ENCODE data around the gene NFATC4. TPM values are rescaled to one million over a fixed set of nuclear protein-coding genes. Genes with fewer than 3 reads are reported as not detected.
"Not testable (repeated sequence)": the region's sequence is repeated elsewhere in the genome, so short reads cannot be mapped to it uniquely, and the experiment has no call there.

Gene NFATC4
- 78.9 TPM for total RNA-seq

DNA sequence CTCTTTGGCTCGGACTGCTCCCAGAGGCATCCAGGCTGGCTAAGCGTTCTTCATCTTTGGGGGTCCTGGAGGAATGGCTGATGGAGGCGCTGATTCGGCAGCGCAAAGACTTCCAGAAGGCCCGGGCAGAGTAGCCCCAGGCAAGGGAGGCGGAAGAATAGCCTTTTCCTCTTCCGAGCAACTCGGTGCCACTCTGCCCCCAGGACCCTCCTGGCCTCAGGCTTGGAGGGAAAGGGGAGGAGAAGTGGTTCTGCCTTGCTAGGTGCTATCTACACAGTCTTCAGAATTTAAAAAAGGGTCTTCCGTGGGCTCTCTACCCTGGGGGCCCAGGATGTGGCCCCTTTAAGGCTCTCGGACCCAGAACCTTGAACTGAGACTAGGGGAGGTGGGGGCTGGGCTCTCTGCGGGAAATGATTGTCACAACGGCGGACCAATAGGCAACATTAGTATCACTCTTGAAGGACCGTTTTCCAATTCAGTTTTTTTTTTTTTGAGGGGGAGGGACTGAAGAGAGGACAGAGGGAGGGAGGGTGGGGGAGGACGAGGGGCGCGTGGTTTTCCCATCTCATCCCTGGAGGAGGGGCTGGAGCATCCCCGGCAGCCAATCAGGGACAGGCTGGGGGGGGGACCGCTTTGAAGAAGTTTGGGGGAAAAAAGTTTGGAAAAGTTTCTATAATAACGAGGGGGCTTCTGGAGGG is at the start of gene NFATC4:
NFATC4 (plus strand) TSS at position 671 of the 698 bp plus-strand sequence. CDS start 157 bp downstream, outside the sequence.
- ATAC-seq = peak; percentile 75
- peak; percentile 87 for DNase-seq (ENCODE audit: low spot score)
- intact Hi-C loops (cut with DNase I) = loop anchor here (5.0 kb wide), 1 partner anchor 65 kb away; no protein-coding TSS in a partner anchor

DNA sequence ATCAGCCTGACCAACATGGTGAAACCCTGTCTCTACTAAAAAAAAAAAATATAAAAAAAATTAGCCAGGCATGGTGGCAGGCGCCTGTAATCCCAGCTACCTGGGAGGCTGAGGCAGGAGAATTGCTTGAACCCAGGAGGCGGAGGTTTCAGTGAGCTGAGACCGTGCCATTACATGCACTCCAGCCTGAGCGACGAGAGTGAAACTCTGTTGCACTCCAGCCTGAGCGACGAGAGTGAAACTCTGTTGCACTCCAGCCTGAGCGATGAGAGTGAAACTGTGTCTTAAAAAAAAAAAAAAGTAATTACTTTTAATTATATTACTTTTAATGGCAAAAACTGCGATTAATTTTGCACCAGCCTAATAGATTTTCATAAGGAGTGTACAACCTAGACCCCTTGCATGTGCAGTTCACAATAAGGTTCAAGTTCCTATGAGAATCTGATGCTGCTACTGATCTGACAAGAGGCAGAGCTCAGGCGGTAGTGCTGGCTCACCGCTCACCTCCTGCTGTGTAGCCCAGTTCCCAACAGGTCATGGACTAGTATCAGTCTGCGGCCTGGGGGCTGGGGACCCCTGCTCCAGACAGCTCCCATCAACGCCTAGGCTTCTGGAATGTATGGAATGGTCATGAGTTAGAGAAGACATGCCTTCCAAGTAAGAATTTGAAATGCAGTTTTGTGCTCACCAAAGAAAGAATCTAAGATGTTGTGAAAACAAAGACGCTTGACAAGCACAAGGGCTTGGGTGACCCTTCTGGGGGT is 46.6 kb upstream of the NFATC4 start:
- intact Hi-C loops (cut with DNase I) = no loop called here
- no peak for DNase-seq (ENCODE audit: low spot score)
- no peak for ATAC-seq

DNA sequence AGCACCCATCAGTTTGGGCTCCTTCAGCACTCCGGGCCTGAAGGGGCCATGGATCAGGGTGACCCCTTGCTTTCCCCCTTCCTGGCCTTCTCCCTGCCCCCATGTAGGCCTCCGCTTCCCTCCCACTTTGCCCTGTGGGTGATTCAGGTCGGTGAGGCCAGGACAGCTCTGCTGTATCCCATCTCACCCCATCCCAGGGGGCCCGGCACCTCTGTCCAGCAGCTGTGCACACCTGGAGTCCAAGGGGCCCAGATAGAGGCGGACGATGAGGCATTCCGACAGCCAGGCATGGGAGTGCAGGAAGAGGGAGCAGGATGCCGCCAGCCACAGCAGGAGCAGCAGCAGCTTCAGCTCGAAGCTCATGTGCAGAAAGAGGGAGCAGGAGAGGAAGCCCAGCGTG is 45.3 kb upstream of the NFATC4 start:
- ATAC-seq = no peak
- no peak for DNase-seq (ENCODE audit: low spot score)
- intact Hi-C loops (cut with DNase I) = no loop called here

DNA sequence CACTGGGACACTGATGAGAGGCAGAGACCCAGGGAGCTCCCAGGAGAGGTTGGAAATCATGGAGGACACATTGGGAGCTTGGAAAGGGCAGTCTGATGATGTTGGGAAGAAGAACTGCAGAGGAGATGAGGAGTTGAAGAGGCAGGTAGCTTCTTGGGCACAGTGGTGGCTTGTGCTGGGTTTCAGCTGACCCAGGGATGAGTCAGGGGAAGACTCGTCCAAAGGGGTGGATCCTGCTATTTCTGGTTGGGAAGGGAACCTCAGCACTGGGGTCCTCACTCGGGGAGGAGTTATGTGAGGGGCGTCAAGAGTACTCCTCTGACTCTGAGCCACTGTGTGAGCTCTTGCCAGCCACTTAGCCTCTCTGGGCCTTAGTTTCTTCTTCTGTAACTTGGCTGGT is 44.6 kb upstream of the NFATC4 start:
- intact Hi-C loops (cut with DNase I) = no loop called here
- DNase-seq (ENCODE audit: low spot score) (no peak), ATAC-seq (no peak)

DNA sequence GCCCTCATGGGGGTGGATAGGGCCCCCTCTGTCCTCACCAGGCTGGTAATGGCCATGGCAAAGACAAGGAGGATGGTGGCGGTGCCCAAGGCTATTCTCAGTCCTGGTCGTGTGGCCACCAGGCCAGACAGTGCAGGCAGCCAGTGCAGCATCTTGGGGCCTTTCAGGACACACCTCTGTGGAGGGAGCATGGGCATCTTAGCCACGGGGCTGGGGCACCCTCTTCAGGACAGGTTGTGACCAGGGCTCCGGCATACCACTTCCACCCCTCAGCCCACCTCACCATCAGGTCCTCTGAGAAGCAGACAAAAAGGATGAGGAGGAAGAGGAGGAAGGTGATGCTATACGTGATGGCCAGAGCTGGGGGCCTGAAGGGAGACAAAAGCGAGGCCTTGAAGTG is 44.0 kb upstream of the NFATC4 start:
- DNase-seq (ENCODE audit: low spot score) (no peak), ATAC-seq (no peak)
- intact Hi-C loops (cut with DNase I) = no loop called here

DNA sequence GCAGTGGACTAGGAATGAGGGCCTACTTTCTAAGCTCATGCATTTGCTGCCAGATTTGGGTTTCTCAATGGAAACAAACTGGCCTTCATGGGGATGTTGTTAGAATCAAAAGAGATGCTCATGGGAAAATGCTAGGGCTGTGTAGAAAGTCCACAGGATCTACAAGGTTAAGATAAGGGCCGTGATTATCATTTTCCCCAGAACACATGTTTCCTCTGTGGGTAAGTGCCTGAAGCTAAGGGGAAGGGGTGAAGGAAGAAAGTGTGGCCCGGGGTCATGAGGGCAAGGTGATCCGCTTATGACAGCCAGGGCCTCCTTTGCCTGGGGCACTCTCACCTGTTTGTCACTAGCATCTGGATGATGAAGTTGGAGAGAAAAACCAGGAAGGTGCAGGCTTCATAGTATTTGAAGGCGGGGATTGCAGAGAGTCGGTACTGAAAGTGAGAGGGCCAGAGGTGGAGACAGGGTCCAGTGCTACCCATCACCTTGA is 42.9 kb upstream of the NFATC4 start:
- intact Hi-C loops (cut with DNase I) = no loop called here
- no peak for ATAC-seq
- DNase-seq (ENCODE audit: low spot score) = no peak

DNA sequence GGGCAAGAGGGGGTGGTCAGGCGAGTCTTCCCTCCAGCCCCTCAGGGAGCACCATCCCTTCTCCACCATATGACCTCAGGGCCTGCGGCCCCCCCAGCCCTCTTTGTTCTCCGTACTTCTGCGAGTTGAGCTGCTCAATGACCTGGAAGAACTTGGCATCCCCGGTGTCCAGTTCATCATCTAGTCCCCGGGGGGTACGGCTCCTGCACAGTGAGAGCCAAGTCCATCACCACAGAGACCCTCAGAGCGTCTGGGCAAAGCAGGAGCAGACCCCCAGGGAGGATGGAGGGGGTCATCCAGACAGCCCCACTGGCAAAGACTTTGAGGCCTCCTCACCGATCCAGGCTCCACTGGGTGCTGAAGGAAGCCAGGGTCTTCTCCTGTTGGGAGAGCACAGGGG is 42.0 kb upstream of the NFATC4 start:
- no peak for DNase-seq (ENCODE audit: low spot score)
- no peak for ATAC-seq
- intact Hi-C loops (cut with DNase I) = no loop called here

DNA sequence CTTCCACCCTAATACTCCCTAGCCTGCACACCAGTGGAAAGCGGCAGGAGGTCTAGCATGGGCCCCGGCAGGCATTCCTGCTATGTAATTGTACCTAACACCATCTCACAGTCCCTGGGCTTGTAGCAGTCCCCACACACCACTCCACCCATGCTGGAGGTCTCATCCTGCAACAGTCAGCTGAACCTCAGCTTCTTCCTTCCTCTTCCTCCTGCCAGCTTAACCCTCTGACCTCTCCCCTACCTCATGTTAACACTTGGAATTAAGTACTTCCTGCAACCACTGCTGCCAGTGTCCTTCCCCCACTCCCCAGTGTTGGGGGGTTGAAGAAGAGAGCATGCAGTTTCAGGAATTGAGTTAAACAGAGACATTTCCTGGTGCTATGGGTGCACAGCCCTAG is 40.7 kb upstream of the NFATC4 start:
- intact Hi-C loops (cut with DNase I) = no loop called here
- ATAC-seq = peak; percentile 16
- DNase-seq (ENCODE audit: low spot score) = no peak

DNA sequence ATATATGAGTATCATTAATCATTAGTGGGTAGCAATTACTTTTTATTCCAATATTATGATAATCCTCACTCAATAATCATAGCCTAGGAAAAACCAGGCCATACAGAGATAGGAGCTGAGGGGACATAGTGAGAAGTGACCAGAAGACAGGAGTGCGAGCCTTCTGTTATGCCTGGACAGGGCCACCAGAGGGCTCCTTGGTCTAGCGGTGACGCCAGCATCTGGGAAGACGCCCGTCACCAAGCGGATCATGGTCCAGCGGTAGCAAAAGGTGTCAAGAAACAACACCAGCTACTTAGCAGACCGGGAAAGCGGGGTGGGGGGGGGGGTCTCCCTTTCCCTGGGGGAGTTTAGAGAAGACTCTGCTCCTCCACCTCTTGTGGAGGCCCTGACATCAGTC is 40.1 kb upstream of the NFATC4 start:
- DNase-seq (ENCODE audit: low spot score) = not testable (repeated sequence)

DNA sequence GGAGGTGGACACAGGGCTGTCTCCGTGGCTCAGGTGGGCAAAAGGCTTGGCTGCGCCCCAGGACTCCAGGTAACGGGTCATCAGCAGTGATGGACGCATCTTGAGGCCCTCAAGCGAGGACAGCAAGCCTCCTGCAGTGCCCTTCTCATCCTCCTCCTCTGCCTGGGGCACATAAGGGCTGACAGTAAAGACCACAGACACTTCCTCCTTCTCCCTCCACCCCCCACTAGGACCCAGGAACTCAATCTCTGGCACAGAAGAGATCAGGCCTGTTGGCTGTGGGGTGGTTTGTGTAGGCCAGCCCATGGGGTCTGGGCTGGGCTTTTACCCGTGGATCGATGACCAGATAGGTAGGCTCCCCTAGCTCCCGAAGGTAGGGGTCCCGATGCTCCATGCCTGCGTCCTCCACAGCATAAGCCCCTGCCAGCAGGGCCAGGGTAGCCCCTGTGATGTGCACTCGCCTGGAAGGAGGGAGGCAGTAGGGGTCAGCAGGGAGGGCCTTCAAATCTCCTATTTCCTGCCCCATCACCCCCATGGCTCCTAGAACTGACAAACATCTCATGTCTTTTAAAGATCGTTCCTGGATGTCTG is 38.8 kb upstream of the NFATC4 start:
- no peak for ATAC-seq

More for the DNA sequence above, 40.1 kb upstream of the NFATC4 start:
- ATAC-seq; intact Hi-C loops (cut with DNase I): not testable (repeated sequence)

DNA sequence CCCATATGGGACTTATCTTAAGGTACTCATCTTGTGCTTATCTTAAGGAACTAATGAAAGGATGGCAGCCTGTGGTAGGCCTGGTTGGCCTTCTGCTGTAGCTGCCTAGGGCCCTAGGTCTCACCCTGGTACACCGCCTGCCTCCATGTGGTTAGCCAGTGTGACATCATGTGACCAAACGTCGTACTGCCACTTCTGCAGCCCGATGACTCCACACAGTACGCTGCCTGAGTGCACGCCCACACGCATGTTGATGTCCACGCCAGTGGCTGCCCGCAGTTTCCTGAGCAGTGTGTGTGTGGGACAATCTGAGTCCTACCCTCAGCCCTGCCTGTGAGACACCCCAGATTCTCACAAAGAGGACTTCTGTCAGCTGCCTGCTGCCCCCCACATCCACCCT is 38.2 kb upstream of the NFATC4 start:
- ATAC-seq (peak; percentile 22), DNase-seq (ENCODE audit: low spot score) (peak; percentile 74)
- intact Hi-C loops (cut with DNase I) = loop anchor here (5.0 kb wide), 1 partner anchor 103 kb away; no protein-coding TSS in a partner anchor

More for the DNA sequence above, 38.8 kb upstream of the NFATC4 start:
- intact Hi-C loops (cut with DNase I) = no loop called here
- no peak for DNase-seq (ENCODE audit: low spot score)

DNA sequence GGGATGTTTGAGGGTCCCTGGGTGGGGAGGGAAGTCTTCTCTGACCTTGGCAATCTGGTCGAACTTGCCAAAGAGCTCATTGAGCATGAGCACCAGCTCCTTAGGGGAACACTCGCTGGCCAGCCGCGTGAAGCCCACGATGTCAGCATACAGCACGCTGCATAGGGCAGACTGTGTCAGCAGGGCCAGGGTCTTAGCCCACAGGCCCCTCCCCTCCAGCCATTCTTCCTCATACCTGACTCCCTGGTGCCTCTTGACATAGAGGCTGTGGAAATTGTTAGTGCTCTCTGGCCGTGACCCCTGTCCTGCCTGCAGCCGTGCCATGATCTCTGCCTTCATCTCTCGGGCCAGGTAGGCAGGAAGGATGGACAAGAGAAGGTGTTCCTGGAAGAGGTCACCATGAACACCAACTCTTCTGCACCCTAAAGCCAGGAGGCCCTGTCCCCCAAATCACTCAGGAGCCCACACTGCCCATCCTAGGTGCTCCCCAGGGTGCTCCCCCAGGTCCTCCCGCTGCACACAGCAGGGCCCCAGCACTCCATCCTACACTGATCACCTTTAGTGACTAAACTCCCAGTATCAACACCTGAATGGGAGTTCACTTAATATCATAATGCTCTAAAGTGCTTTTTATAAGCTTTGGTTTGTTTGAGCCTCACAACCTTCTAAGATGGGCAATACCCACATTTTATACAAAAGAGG is 36.9 kb upstream of the NFATC4 start:
- intact Hi-C loops (cut with DNase I) = loop anchor here (5.0 kb wide), 1 partner anchor 101 kb away; no protein-coding TSS in a partner anchor
- DNase-seq (ENCODE audit: low spot score) = no peak
- no peak for ATAC-seq

DNA sequence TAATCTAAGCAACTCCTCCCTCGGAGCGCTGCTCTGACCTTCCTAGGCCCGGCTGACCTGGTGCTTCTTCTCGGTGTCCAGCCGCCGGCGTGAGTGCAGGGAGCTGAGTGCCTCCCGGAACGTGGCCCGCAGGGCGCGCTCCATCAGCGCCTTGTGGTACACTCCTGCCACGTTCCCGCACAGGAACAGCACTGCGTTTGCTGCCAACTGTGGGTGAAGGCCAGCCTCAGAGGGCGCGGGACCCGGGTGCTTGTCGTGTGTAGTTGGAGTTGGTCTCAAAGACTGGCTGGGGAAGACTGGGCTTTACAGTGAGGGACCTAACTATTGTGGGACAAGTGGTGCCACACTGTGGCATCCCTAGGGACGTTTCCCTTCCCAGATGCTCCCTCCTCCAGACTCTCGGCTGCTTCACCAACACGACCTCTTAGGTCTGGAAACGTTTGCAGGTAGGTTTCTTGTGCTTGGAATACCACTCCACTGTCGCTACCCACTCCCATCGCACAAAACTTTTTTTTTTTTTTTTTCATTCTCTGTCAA is 36.2 kb upstream of the NFATC4 start:
- intact Hi-C loops (cut with DNase I) = loop anchor here (5.0 kb wide), 1 partner anchor 101 kb away; no protein-coding TSS in a partner anchor
- ATAC-seq = peak; percentile 1
- no peak for DNase-seq (ENCODE audit: low spot score)

DNA sequence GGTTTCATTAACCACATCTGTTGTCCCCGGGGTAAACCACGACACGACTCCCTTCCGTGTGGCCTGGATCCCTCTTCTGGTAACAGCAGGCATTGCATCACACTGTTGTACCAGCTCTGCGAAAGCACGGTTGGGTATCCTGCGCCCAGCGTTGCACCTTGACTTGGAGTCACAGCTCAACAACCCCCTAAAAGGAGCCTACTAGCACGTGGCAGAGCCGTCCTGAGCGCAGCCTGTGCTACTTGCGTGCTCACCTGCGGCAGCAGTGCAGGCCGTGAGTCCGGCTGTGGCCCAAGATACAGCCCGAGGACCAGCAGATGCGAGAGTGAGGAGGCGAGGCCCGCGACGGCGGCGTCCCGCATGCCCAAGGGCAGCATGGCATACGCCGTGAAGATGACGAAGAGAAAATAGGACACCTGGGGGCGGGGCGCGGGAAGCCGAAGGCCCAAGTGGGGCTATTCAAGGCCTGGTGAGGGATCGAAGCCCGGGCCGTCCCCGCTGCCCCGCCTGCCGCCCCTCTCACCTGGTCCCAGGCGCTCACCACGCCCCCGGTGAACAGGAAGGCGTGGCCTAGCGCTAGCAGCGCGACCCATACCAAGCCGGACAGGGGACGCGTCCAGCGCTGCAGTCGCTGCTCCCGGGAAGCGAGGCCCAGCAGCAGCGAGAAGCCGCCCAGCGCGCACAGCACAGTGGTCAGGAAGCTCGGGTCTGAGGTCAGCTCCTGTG is 35.6 kb upstream of the NFATC4 start:
- intact Hi-C loops (cut with DNase I) = loop anchor here (5.0 kb wide), 1 partner anchor 100 kb away; no protein-coding TSS in a partner anchor
- DNase-seq (ENCODE audit: low spot score) (peak; percentile 85), ATAC-seq (peak; percentile 76)

DNA sequence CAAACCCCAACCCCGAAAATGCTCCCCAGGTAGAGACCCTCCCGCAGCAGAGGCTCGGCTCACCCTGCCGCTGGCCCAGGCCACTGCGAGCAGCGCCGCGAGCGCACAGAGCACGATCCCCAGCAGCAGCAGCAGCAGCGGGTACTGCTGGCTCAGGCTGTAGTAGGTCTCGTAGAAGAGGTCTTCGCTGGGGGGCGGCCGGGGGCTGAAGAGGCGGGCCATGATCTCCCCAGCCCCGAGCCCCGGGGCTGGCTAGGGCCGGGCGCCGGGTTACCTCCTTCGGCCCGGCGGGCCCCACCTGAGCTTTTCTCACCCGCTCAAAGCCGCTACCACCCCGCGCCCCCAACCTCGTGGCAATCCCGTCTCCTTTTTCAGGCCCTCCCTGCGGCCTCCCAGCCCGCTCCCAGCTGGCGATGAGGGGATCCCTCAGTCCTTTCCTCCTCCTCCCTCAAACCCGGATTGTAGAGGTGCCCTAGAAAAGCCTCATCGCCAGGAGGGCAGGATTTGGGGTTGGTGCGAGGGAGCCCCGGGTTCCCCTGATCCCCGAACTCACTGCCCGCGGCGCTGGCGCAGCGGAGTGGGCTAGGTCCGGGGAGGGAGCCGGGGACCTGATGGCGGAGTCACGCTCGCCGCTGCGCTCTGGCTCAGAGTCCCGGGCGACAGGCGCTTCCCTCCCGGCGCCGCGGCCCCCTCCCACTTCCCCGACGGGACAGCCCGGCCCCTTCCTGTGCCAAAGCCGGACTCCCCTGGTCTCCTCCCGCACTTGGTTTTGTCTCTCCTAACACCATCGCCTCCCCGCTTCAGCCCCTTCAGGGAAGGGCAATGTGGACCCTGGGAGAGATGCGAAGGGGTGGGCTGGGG is 33.3 kb upstream of the NFATC4 start, which contains the start of gene ADCY4:
ADCY4 (minus strand) TSS at position 641 of the 861 bp plus-strand sequence; CDS start at position 222, 419 bp downstream.
- intact Hi-C loops (cut with DNase I) = loop anchor here (5.0 kb wide), 1 partner anchor 98 kb away; no protein-coding TSS in a partner anchor
- no peak for ATAC-seq
- no peak for DNase-seq (ENCODE audit: low spot score)

DNA sequence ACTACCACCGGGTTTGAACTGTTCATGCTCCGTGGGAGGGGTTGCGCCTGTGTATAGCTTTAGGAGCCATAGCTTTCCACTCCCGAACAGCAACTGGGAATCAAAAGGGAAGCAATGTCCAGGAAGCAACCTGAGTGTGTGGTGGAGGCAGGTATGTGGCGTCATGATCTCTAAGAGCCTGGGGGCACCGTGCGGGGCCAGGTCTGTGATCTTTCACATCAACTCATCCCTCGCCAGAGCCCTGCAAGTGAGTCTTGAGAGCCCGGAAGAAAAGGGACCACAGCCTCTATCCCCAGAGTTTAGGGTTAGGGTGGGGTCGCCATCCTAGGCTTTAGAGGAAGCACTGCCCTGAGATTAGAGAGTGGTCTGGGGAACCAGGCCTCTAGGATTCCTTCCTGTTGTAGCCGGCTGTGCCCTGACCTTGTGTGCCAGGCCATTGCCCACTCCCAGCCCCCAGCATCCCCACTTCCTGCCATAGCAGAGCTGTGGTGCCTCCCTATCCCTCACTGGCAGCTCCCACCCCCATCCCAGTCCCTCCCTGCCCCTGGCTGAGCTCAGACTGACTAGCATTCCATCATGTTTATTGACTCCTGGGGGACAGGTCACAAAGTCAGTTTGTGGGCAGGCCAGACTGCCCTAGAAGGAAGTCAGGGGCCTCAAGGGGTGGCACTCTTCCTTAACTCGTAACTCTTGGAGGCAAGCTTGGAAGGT is 32.4 kb upstream of the NFATC4 start:
- DNase-seq (ENCODE audit: low spot score) = no peak

More for the DNA sequence above, 32.4 kb upstream of the NFATC4 start:
- ATAC-seq = no peak
- intact Hi-C loops (cut with DNase I) = no loop called here
